LoVo (cell line): ENCODE data around the gene TRPM3.

Source experiments
- DNase-seq: peaks from one replicate; pipeline ENCODE4 v3.0.0-alpha.2; 2016; ENCODE audit warnings: low spot score

TRPM3 gene

DNA sequence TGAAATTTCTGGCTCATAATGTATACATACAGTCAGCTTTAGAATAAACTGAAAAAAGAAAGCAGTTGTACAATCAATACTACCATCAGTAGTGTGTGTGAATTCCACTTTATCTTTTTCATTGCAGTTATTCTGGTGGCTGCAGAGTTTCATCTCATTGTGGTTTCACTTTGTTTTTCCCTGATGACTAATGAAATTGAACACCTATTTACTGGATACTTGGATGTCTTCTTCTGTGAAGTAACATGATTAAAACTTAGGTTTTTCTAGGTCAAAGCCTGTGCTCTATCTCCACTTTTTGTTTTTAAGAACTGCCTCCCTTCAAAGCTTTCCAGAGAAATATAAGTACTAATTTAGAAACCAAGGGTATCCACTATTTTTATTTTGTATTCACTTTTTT is 174.3 kb downstream of the TRPM3 start:
- DNase-seq, result no peak

DNA sequence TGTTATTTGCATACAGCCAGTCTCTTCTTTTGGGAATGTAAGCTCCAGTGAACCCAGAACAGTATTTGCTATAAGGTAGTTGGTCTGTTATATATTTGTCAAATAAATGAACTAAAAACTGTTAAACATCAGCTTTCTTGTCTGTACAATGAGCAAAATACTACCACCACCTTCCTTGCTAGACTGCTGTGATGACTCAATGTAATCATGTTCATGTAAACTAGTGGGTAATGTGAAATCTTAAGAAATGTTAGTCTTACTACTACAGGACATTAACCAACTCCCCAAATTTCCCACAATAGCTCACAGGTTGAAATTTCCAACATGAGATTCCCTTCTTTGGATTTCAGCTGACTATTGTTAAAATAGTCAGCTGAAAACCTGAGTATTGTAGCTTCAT is 176.1 kb downstream of the TRPM3 start:
- no peak for DNase-seq

- DNase-seq, result no peak
Measured at GRCh38 chr9:70941191-70941590, 180.2 kb downstream of the TRPM3 start.

DNA sequence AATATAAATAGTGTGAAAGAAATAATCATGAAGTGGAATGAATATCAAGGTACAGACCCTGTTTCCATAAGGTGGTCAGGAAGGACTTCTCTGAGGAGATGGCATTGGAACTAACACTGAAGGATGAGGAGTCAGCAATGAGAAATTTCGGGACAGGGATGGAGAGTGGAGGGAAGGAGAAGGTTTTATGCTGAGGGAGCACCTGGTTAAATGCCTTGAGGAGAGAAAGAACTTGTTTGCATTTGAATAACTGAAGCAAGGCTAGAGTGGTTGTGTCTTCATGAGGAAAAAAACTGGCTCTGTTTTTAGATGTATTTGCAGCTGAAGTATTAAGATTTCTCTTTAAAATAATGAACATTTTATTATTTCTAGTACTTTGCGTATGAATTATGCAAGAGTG is 180.8 kb downstream of the TRPM3 start:
- no peak for DNase-seq

GRCh38 chr9:70936536-70936935 is 184.9 kb downstream of the TRPM3 start:
- no peak for DNase-seq

GRCh38 chr9:70935856-70936255 is 185.6 kb downstream of the TRPM3 start:
- DNase-seq, result no peak

GRCh38 chr9:70934642-70935041 is 186.8 kb downstream of the TRPM3 start:
- DNase-seq, result no peak

- DNase-seq, result no peak
Measured at GRCh38 chr9:70933321-70933720, 188.1 kb downstream of the TRPM3 start.

- DNase-seq, result no peak
Measured at GRCh38 chr9:70932097-70932496, 189.3 kb downstream of the TRPM3 start.

DNA sequence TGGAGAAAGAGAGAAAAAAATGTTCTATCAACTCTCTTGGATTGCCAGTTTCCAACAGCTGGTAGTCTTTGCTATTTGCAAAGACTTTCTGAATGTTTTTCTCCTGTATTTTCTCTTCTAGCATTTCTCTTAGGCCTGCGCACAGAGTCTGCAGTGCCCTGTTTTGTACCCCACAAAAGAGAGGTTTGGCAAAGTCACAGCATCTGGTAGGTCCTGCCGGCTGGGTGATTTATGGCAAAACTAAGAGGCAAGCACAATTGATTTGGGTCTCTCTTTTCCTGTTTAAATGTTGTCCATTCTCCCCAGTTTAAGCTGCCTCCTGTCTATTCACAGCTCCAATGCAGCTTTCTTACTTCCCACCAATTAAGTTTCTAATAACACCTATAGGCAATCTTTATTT is 193.9 kb downstream of the TRPM3 start:
- DNase-seq, result no peak

DNA sequence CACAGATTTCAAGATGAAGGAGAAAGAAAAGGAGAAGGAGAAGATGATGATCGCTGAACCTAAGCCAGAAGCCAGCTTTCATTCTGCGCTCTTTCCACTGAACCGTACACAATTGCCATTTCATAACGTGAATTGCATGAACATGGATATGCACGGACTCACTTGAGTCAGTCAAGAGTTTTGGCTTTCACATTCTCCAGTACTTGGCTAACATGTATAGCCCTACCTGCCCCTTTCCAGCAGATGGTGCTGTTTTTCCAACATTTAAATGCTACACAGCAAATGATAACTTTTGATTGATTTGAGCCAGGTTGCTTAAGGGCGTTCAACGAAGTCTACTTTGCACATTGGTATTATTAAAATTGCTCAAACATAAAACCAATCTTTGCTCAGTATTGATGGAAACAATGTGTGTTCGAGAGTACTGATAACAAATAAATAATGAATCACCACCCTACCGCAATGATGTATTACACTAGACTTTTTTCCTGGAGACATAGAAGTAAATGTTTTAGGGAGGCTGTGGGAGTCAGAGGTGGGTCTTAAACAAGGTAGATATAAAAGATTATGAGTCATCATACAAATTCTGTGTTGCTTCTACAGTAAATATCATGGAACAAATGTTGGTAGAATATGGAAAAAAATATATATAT is 196.4 kb downstream of the TRPM3 start:
- DNase-seq, result peak; percentile 69

GRCh38 chr9:70924380-70924779 is 197.0 kb downstream of the TRPM3 start:
- no peak for DNase-seq

DNA sequence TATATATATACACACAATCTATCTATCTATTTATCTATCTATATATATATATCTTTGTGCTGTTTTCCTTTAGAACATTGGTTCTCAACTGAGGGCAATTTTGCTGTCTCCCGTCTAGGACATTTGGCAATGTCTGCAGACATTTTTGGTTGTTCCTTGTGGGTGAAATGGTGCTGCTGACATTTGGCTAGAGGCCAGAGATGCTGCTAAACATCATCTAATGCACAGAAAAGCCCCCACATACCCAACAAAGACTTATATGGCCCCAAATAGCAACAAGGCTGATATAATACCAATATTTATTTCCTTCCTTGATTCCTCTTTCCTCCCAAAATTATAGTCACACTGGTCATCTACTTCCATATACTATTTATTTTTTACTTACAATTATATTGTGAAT is 197.5 kb downstream of the TRPM3 start:
- no peak for DNase-seq

- DNase-seq, result no peak
Measured at GRCh38 chr9:70921136-70921535, 200.3 kb downstream of the TRPM3 start.

DNA sequence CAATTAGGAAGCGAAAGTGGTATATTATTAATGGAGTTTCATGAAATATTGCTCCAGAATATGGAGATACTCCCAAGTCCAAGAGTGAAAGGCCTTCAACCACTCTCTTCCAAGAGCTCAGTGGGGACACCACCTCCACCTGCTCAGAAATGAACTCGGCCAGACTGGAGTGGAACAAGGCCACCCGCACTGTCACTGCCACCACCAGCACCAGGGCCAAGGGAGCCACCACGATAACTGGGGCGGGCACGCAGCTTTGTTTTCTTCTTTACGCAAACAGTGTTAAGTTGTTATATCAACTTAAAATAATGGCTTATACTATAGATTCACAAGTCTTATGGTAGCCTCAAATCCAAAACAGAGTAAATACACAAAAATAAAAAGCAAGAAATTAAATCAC is 204.1 kb downstream of the TRPM3 start:
- DNase-seq, result no peak

DNA sequence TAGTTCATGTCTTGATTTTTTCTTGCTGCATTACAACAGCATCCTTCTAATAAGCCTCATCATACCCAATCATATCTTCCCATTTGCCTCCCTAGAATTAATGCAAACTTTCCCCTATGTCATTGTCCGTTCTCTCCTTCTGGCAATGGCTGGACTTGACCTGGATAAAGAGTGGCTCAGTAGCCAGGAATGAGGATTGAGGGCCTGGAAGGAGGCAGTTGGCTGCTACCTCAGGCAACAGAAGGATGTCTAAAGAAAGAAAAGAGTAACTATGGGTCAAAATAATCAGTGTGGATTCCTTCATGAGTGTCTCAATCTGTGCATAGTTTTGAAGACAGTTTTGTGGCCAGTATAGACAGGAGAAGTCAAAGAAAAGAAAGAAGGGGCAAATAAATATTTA is 209.6 kb downstream of the TRPM3 start:
- DNase-seq, result no peak

GRCh38 chr9:70910598-70910997 is 210.8 kb downstream of the TRPM3 start:
- no peak for DNase-seq

DNA sequence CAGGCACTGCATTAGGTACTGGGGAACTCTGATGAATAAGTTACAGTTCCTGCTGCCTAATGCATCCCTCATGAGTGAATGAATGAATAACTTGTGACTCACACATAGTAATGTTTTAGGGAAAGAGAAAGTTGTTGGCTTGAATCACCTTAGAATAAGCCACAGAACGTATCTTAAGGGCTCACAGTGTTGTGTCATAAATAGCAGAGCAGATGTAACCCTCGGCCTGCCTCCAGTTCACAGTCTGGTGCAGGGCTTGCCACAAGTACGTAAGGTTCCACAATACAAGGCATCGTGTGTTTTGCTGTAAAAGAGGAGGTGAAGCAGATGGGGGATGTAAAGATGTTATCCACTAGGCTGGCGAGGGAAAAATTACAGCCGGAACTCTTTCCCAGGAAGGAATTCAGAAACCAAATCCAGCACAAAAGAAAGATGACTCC is 218.7 kb downstream of the TRPM3 start:
- DNase-seq, result peak; percentile 29

- DNase-seq, result no peak
Measured at GRCh38 chr9:70902171-70902570, 219.2 kb downstream of the TRPM3 start.

DNA sequence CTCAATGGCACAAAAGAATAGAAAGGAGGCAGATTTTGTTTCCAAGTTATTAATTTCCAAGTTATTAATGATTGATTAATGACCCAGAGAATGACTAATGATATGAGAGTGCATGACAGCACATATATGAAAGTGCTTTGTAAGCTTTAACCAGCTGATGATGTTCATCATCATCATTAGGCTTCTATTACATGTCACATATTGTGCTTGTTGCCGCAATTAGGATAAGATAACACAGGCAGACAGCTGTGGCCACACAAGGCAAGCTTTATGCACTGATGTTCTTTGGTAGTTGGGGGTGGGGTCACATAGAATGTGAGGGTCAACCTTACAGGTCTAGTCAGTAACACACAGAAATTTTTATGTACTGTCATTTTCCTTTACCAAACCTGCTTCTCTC is 219.7 kb downstream of the TRPM3 start:
- DNase-seq, result no peak

- peak; percentile 1 for DNase-seq
Measured at GRCh38 chr9:70901013-70901412, 220.4 kb downstream of the TRPM3 start.

DNA sequence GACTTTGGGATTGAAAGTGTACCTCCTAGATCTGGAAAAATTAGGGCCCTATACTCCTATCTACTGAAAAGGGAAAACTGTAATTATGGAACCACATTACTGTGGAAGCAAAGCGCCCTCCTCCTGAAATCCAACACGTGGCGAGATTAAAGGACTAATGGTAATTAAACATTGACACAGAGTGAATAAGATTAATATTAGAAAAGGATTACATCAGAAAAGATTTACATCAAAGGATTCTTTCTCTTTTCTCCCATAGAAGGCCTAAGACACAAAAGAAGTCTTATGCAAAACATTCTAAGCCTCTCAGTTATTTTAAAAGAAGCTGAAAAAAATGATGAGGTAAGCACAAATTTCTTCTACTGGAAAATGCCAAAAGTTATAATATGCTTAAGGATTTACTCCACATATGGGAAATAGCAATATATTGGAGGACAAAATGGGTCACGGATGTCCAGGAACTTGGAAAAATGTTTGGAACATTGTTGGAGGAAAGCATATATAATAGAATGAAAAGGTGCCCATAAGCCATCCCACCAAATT is 227.8 kb downstream of the TRPM3 start:
- no peak for DNase-seq

DNA sequence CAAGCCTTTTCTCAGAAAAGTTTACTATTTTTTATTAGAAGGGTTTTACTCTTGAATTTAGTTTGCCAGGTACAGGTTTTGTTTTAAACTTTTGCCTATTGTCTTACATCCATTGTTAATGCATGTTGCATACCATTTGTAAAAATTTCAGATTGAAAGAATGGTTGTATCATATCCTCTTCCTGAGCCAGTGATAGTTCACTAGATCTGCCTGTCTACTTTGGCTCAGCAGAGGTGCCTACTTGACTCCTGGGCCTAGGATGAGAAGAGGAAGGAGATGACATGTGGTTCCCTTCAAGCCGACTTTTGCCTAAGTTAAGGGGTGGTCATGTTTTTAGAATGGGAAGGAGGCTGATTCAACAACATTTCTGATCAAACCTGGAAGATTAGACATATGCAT is 232.9 kb downstream of the TRPM3 start:
- DNase-seq, result no peak

- DNase-seq, result no peak
Measured at GRCh38 chr9:70887826-70888225, 233.6 kb downstream of the TRPM3 start.
